GM06990 (cell line): ENCODE results near the gene MAD1L1.

ENCODE experiments used
- DNase-seq: peaks from one replicate; pipeline ENCODE4 v3.0.0-alpha.2; 2011; ENCODE audit not compliant: insufficient read length; ENCODE audit errors: extremely low read depth
- H3K27me3 ChIP-seq: replicated peaks from 2 replicates; pipeline ENCODE4 v1.6.0; 2011; ENCODE audit warnings: low read length; ENCODE audit not compliant: control insufficient read depth, insufficient read depth
- H3K36me3 ChIP-seq: 2 replicates; pipeline ENCODE4 v1.5.1; 2011; ENCODE audit warnings: low read length; ENCODE audit not compliant: control insufficient read depth, insufficient read depth
- H3K4me3 ChIP-seq: replicated peaks from 2 replicates; pipeline ENCODE4 v1.5.1; 2011; ENCODE audit warnings: low read depth, mild to moderate bottlenecking, control low read depth, low read length
- TF ChIP-seq, protein P1 (sequence below): IDR thresholded peaks from 2 replicates; pipeline ENCODE4 v1.5.1; 2011; ENCODE audit warnings: low read length, control low read depth, mild to moderate bottlenecking, inconsistent platforms; ENCODE audit not compliant: insufficient read depth, poor library complexity, severe bottlenecking

MAD1L1 gene

DNA sequence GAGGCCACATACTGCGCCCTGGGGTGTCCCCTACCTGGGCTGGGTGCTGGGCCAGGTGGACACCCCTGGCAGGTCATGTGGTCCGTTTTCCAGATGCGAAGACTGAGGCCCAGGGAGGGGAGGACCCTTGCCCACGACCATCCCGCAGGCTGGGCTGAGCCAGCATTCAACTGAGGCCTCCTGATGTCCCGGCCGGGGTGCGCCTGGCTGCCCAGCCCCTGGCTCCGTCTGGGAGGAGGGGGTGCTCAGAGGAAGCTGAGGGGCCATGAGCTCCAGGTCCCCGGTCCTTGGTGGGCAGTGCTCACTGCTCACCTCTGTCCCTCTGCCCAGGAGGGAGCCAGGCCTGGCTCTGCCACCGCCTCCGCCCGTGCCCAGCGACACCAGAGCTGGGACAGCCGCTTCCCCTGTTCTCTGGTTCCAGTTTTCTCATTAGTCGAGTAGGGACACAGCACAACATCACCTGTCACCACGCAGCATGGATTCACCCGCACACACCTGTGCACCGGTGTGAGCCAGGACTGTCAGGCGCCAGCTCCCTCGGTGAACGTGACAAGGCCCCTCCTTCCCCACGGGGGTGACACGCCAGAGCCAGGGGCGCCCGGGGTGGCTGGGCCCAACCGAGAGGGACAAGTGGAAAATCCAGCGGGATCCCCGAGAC lies 423.0 kb downstream of the MAD1L1 start:
- H3K27me3 ChIP-seq: no peaks in the 10 kb centered on the region
- no peak for DNase-seq
- H3K36me3 ChIP-seq: no peaks in the 10 kb centered on the region
- H3K4me3 ChIP-seq: no peak overlapping the region
- TF ChIP-seq, protein P1, sequence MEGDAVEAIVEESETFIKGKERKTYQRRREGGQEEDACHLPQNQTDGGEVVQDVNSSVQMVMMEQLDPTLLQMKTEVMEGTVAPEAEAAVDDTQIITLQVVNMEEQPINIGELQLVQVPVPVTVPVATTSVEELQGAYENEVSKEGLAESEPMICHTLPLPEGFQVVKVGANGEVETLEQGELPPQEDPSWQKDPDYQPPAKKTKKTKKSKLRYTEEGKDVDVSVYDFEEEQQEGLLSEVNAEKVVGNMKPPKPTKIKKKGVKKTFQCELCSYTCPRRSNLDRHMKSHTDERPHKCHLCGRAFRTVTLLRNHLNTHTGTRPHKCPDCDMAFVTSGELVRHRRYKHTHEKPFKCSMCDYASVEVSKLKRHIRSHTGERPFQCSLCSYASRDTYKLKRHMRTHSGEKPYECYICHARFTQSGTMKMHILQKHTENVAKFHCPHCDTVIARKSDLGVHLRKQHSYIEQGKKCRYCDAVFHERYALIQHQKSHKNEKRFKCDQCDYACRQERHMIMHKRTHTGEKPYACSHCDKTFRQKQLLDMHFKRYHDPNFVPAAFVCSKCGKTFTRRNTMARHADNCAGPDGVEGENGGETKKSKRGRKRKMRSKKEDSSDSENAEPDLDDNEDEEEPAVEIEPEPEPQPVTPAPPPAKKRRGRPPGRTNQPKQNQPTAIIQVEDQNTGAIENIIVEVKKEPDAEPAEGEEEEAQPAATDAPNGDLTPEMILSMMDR: no peak

DNA sequence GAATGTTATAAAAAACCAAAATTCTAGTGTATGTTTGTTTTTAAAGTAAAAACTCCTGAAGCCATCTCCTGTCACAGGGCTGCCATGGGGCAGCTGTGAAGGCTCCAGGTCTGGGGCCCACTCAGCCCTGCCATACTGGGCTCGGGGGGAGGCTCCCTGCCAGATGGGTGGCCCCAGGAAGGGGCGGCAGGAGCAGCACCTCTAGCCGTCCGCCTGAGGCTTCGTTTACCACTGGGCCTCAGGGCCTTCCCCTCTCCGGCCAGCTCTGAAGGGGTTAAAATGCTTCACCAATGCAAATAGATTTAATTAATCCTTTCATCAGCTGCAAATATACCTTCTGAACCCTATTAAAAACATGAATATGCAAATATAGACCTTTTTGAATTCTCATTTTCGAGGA lies 423.7 kb downstream of the MAD1L1 start:
- H3K27me3 ChIP-seq: no peaks in the 10 kb centered on the region
- no peak for DNase-seq
- H3K36me3 ChIP-seq: no peaks in the 10 kb centered on the region
- TF ChIP-seq, protein P1: no peak
- no peak overlapping the region for H3K4me3 ChIP-seq

DNA sequence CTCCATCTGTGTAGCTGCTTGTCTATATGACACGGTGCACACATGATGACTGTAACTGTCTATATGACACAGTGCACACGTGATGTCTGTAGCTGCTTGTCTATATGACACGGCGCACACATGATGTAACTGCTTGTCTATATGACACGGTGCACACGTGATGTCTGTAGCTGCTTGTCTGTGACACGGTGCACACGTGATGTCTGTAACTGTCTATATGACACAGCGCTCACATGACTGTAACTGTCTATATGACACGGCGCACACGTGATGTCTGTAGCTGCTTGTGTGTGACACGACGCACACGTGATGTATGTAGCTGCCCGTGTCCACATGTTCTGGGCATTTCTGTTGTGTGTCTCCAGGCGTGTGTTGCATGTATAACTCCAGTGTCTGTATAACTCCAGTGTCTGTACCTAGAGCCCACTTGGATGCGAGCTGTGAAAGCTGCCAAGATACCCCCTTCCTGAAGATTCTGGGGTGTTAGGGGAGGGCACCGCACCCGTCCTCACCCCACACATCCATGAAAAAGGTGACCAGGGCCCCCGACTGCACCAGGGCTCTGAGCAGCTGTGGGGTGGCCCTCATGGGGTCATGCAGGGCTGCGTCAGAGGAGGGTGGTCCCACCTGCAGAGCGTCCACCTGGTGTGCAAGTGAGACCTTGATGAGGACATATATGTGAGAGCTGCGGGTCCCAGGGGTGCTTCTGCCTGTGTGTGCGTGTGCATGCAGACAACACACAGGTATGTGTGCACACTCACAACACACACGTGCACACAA lies 424.7 kb downstream of the MAD1L1 start:
- no peaks in the 10 kb centered on the region for H3K27me3 ChIP-seq
- TF ChIP-seq, protein P1: no peak
- no peak for DNase-seq

DNA sequence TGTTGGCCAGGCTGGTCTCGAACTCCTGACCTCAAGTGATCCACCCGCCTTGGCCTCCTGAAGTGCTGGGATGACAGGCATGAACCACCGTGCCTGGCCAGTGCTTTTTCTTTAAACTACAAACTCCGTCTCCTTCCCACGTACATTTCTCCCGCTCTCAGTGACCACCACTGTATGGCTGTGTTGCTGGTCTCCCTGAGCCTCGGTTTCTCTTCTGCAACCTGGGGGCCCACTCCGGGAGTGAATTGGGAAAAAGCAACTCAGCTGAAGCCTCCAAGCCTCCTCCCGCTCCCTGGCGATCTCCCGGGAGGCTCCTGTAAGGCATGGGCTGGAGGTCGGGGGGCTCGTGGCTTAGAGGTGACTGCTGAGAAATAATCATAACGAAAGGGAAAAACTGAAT lies 426.4 kb downstream of the MAD1L1 start:
- TF ChIP-seq, protein P1: no peak
- Histone ChIP-seq H3K4me3 (no peak overlapping the region), H3K36me3 (no peaks in the 10 kb centered on the region), H3K27me3 (no peaks in the 10 kb centered on the region)
- no peak for DNase-seq

More for the DNA sequence above, 424.7 kb downstream of the MAD1L1 start:
- H3K36me3 ChIP-seq: no peaks in the 10 kb centered on the region
- H3K4me3 ChIP-seq: no peak overlapping the region

DNA sequence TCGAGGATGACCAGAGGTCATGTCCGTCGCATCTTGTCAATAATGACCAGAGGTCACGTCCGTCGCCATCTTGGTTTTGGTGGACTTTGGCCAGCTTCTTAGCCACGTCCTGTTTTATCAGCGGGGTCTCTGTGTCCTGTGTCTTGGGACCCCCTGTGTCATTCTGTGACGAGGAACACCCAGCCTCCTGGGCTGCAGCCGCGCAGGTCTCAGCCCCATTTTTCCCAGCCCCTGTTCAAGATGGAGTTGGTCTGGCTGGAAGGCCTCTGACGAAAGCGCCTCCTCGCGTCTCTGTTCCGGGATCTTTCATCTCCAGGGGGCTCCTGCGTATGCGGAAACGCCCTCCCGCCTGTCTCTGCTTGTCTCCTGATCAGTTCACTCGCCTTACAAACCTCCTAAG lies 428.4 kb downstream of the MAD1L1 start:
- no peaks in the 10 kb centered on the region for H3K27me3 ChIP-seq
- H3K4me3 ChIP-seq: no peak overlapping the region
- TF ChIP-seq, protein P1: no peak
- DNase-seq: no peak
- no peaks in the 10 kb centered on the region for H3K36me3 ChIP-seq

DNA sequence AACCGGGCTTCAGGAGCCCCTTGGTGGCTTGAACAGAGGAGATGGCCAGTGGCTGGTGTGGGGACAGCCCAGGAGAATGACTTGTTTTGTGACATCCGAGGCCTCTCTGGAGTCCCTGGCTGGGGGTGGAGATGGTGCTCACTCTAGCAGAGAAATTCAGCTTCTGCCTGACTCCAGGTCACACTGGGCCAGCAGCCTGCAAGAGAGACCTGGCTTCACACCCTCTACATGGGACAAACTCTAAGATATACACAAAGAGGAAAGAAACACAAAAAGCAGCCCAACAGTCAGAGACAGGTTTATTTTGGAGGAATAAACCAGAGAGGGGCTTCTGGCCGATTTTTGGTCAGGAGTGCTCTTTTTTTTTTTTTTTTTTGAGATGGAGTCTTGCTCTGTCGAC lies 429.8 kb downstream of the MAD1L1 start:
- Histone ChIP-seq H3K36me3 (no peaks in the 10 kb centered on the region), H3K4me3 (no peak overlapping the region), H3K27me3 (no peaks in the 10 kb centered on the region)
- TF ChIP-seq, protein P1: no peak
- DNase-seq: no peak
